Coronary artery (tissue), 2 donors: ENCODE results near the gene FLT1.

Experiments used
- DNase-seq: peaks from one replicate; pipeline ENCODE4 v3.0.0-alpha.2; 2017; ENCODE audit warnings: low spot score
- H3K27ac ChIP-seq, 2 donors: fragments of 200-600 bp; sonication (generic); one replicate each; pipeline ENCODE4 v1.5.1; 2016 to 2019
- H3K4me3 ChIP-seq: fragments of 200-600 bp; sonication (generic); 2 replicates; pipeline ENCODE4 v1.5.1; 2016; ENCODE audit warnings: mild to moderate bottlenecking, moderate library complexity
- CTCF ChIP-seq: fragments of 200-600 bp; sonication (generic); IDR thresholded peaks from one replicate; pipeline ENCODE4 v1.5.1; 2019; ENCODE audit warnings: antibody characterized with exemption

FLT1 gene

GRCh38 chr13:28314879-28315278 lies 180.0 kb downstream of the FLT1 start:
- no peak overlapping the region for H3K4me3 ChIP-seq
- DNase-seq = no peak
- no peak overlapping the region for H3K27ac ChIP-seq
- TF ChIP-seq CTCF = no peak

GRCh38 chr13:28313579-28313978 lies 181.3 kb downstream of the FLT1 start:
- no peak for DNase-seq
- no peak overlapping the region for H3K4me3 ChIP-seq
- H3K27ac ChIP-seq = no peak overlapping the region
- no peak for TF ChIP-seq CTCF

- DNase-seq = no peak
- no peak for TF ChIP-seq CTCF
- Histone ChIP-seq H3K4me3 (no peak overlapping the region), H3K27ac (no peak overlapping the region)
These were observed 188.6 kb downstream of the FLT1 start for GRCh38 chr13:28306325-28306724.

GRCh38 chr13:28301839-28302238 lies 193.1 kb downstream of the FLT1 start:
- DNase-seq = no peak
- Histone ChIP-seq H3K27ac (no peak overlapping the region), H3K4me3 (no peak overlapping the region)
- no peak for TF ChIP-seq CTCF

- DNase-seq = no peak
- Histone ChIP-seq H3K27ac (no peak overlapping the region), H3K4me3 (no peak overlapping the region)
- no peak for TF ChIP-seq CTCF
These were observed 195.0 kb downstream of the FLT1 start for GRCh38 chr13:28299916-28300315.

GRCh38 chr13:28297341-28297740 lies 197.6 kb downstream of the FLT1 start:
- no peak overlapping the region for H3K4me3 ChIP-seq
- DNase-seq = no peak
- TF ChIP-seq CTCF = no peak
- no peak overlapping the region for H3K27ac ChIP-seq

- no peak overlapping the region for H3K27ac ChIP-seq
- no peak for TF ChIP-seq CTCF
- H3K4me3 ChIP-seq = no peak overlapping the region
- no peak for DNase-seq
These were observed 208.7 kb downstream of the FLT1 start for GRCh38 chr13:28286263-28286662.
